ENCODE measurements around the gene GHRH.

Gene GHRH

GRCh38 chr20:37261714-37262113 is at the start of gene GHRH:
GHRH (minus strand) TSS chr20:37261814; CDS start chr20:37256889, 4,925 bp downstream.
- no peak for DNase-seq

- DNase-seq = no peak
Measured at GRCh38 chr20:37310951-37311350, 49.3 kb upstream of the GHRH start.

- DNase-seq = no peak
Measured at GRCh38 chr20:37309936-37310590, 48.4 kb upstream of the GHRH start.

GRCh38 chr20:37309290-37309689 is 47.7 kb upstream of the GHRH start:
- no peak for DNase-seq

GRCh38 chr20:37308086-37309050 is 46.8 kb upstream of the GHRH start:
- DNase-seq = no peak

- DNase-seq = no peak
Measured at GRCh38 chr20:37305839-37306238, 44.2 kb upstream of the GHRH start.

GRCh38 chr20:37305079-37305478 is 43.5 kb upstream of the GHRH start:
- no peak for DNase-seq

GRCh38 chr20:37303637-37304036 is 42.0 kb upstream of the GHRH start:
- DNase-seq = no peak

GRCh38 chr20:37302981-37303380 is 41.4 kb upstream of the GHRH start:
- no peak for DNase-seq

GRCh38 chr20:37301558-37301957 is 39.9 kb upstream of the GHRH start:
- DNase-seq = no peak

- DNase-seq = no peak
Measured at GRCh38 chr20:37301120-37301519, 39.5 kb upstream of the GHRH start.

GRCh38 chr20:37299718-37300528 is 38.3 kb upstream of the GHRH start:
- no peak for DNase-seq

- DNase-seq = no peak
Measured at GRCh38 chr20:37298190-37298939, 36.8 kb upstream of the GHRH start.

GRCh38 chr20:37297066-37297736 is 35.6 kb upstream of the GHRH start:
- DNase-seq = no peak

- DNase-seq = no peak
Measured at GRCh38 chr20:37296371-37296770, 34.8 kb upstream of the GHRH start.

GRCh38 chr20:37295595-37295994 is 34.0 kb upstream of the GHRH start:
- DNase-seq = peak; percentile 42

GRCh38 chr20:37295001-37295400 is 33.4 kb upstream of the GHRH start:
- DNase-seq = no peak

- no peak for DNase-seq
Measured at GRCh38 chr20:37294262-37294981, 32.8 kb upstream of the GHRH start.

GRCh38 chr20:37293301-37293943 is 31.8 kb upstream of the GHRH start:
- no peak for DNase-seq

- DNase-seq = no peak
Measured at GRCh38 chr20:37291724-37292126, 30.1 kb upstream of the GHRH start.

Measured in NCI-H1092 (cell line).